K562 (cell line): ENCODE measurements around the gene INCA1. TPM values are rescaled to one million over a fixed set of nuclear protein-coding genes. Genes with fewer than 3 reads are reported as not detected.

Experiments
- ATF7 ChIP-seq: fragments of 450-650 bp; IDR thresholded peaks from 2 replicates; pipeline ENCODE4 v1.7.1; 2014; ENCODE audit warnings: mild to moderate bottlenecking, moderate library complexity
- C11orf30 ChIP-seq: fragments of 450-650 bp; IDR thresholded peaks from 2 replicates; pipeline ENCODE4 v1.6.1; 2016; ENCODE audit warnings: low read depth, mild to moderate bottlenecking
- CC2D1A ChIP-seq: fragments of 450-650 bp; IDR thresholded peaks from 2 replicates; pipeline ENCODE4 v1.6.1; 2017; ENCODE audit warnings: mild to moderate bottlenecking
- CHD1 ChIP-seq: fragments of 200-600 bp; sonication (generic); IDR thresholded peaks from one replicate; pipeline ENCODE4 v1.6.1; 2012; ENCODE audit warnings: mild to moderate bottlenecking, moderate library complexity, low read length, inconsistent platforms
- COPS2 ChIP-seq: fragments of 450-650 bp; conservative IDR thresholded peaks from 2 replicates; pipeline ENCODE4 v1.6.1; 2016; ENCODE audit warnings: mild to moderate bottlenecking, moderate library complexity
- ETV6 ChIP-seq, 3 experiments: fragments of 150-350 bp in 1 of 3; sonication (generic) in 1 of 3; formaldehyde crosslinking in 1 of 3; IDR thresholded peaks; 2 replicates each; pipeline versions ENCODE4 v1.6.1 to v1.8.0; 2014 to 2022; ENCODE audit warnings: borderline replicate concordance in 2 of 3, low read depth in 2 of 3, antibody characterized with exemption in 1 of 3, low read length in 1 of 3, mild to moderate bottlenecking in 1 of 3, missing genetic modification reagents in 1 of 3
- JUNB ChIP-seq: fragments of 450-650 bp; formaldehyde crosslinking; conservative IDR thresholded peaks from 2 replicates; pipeline ENCODE4 v1.4.0; 2020; ENCODE audit warnings: mild to moderate bottlenecking
- MCM7 ChIP-seq, 2 experiments: fragments of 450-650 bp; IDR thresholded peaks; 2 replicates each; pipeline ENCODE4 v1.6.1; 2016 to 2018
- TAF9B ChIP-seq: fragments of 450-650 bp; IDR thresholded peaks from 2 replicates; pipeline ENCODE4 v1.6.1; 2018; ENCODE audit warnings: mild to moderate bottlenecking; ENCODE audit not compliant: partially characterized antibody
- WHSC1 ChIP-seq: IDR thresholded peaks from one replicate; pipeline ENCODE4 v1.6.1; 2012; ENCODE audit warnings: low read length, control low read depth, inconsistent platforms
- ZNF197 ChIP-seq: fragments of 200-800 bp; sonication (Bioruptor generic); IDR thresholded peaks from 2 replicates; pipeline ENCODE4 v1.6.1; 2016; ENCODE audit warnings: low read depth, missing genetic modification characterization, missing compliant biosample characterization
- polyA plus RNA-seq, 8 experiments: library from polyadenylated mRNA; depleted of rRNA in 4 of 8; stranded (reverse) in 5 of 8; unstranded in 3 of 8; fragments of >200 nt; fragmentation: Nextera tagmentation in 2 of 8; fragmentation: Illumina TruSeq in 1 of 8; extraction: Ambion mirVana in 2 of 8; extraction: Trizol in 1 of 8; gene quantifications; 2 replicates each; pipeline versions ENCODE4 v1.2.1 to v1.2.3, GENCODE V29; 2011 to 2014; ENCODE audit warnings: inconsistent platforms in 1 of 8, missing spikeins in 1 of 8
- total RNA-seq, 7 experiments: library from RNA; depleted of rRNA in 6 of 7; stranded (reverse); fragments of >200 nt in 6 of 7; fragmentation: Illumina TruSeq in 2 of 7; extraction: Trizol in 2 of 7; gene quantifications; 2 replicates each; pipeline versions ENCODE4 v1.2.1 to v1.2.3, GENCODE V29; 2011 to 2021; ENCODE audit warnings: low replicate concordance in 1 of 7
- TF ChIP-seq, protein P1 (sequence below): sonication (generic); formaldehyde crosslinking; IDR thresholded peaks from 2 replicates; pipeline ENCODE4 v1.8.1; 2023; ENCODE audit warnings: missing genetic modification reagents, mild to moderate bottlenecking, borderline replicate concordance
- TF ChIP-seq, protein P2 (sequence below): fragments of 250-450 bp; sonication (Bioruptor Pico); IDR thresholded peaks from 2 replicates; pipeline ENCODE4 v1.8.0; 2022; ENCODE audit warnings: inconsistent platforms
- TF ChIP-seq, protein P3 (sequence below): sonication (generic); formaldehyde crosslinking; IDR thresholded peaks from 2 replicates; pipeline ENCODE4 v1.8.0; 2022; ENCODE audit warnings: missing genetic modification reagents, mild to moderate bottlenecking, moderate library complexity, borderline replicate concordance
- TF ChIP-seq, protein P4 (sequence below): fragments of 450-650 bp; IDR thresholded peaks from 2 replicates; pipeline ENCODE4 v1.6.1; 2014; ENCODE audit warnings: low read depth, mild to moderate bottlenecking, moderate library complexity, borderline replicate concordance

INCA1 gene
- total and polyA plus RNA-seq, 9 of the 15 experiments (the other 6 are each of a cell fraction or from before 2014, with no cell fraction given), result 0.08 to 0.50 (median 0.13) TPM; not detected in 4

DNA sequence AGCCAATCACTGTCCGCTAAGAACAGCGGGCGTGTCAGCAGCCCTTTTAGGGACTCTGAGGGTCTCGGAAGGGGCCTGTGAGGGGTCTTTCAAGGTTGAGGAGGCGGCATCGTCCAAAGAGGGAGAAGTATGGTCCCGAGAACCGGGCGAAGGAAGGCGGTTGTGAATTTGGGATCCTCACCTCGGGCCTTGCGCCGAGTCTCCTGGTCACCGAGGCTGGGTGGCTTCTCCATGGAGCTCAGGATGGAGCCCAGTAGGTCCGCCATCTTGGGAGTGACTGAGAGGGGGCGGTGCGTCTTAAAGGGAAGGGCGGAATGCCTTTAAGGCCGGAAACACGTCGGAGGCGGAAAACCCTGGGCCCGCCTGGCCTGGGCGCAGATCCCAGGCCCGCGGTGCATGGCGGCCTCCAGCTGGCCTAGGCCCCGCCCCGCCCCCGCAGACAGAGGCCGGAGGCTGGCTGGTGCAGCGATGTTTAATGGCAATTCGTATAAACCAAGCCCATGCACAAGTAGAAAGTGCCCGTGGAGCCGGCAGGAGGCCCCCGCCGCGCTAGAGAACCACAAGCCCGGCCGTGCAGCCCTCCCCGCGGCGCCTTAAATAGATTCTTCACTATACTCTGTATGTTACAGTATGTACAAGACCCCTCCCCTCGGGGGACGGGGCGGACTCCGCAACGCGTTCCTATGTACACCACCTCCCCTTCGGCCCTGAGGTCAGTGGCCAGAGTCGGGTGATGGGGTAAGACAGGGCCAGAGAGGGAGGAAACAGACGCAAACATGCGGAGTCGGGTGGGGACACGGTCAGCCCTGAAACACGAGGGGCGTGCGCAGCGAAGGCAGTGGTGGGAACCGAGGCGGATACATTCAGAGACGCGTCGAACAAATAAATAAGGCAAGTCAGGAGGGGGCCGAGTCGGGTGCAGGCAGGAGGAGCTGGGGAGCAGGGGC lies 29.5 kb downstream of the INCA1 start, which contains the start of gene SPAG7 (continued):
- TF ChIP-seq, protein P1, sequence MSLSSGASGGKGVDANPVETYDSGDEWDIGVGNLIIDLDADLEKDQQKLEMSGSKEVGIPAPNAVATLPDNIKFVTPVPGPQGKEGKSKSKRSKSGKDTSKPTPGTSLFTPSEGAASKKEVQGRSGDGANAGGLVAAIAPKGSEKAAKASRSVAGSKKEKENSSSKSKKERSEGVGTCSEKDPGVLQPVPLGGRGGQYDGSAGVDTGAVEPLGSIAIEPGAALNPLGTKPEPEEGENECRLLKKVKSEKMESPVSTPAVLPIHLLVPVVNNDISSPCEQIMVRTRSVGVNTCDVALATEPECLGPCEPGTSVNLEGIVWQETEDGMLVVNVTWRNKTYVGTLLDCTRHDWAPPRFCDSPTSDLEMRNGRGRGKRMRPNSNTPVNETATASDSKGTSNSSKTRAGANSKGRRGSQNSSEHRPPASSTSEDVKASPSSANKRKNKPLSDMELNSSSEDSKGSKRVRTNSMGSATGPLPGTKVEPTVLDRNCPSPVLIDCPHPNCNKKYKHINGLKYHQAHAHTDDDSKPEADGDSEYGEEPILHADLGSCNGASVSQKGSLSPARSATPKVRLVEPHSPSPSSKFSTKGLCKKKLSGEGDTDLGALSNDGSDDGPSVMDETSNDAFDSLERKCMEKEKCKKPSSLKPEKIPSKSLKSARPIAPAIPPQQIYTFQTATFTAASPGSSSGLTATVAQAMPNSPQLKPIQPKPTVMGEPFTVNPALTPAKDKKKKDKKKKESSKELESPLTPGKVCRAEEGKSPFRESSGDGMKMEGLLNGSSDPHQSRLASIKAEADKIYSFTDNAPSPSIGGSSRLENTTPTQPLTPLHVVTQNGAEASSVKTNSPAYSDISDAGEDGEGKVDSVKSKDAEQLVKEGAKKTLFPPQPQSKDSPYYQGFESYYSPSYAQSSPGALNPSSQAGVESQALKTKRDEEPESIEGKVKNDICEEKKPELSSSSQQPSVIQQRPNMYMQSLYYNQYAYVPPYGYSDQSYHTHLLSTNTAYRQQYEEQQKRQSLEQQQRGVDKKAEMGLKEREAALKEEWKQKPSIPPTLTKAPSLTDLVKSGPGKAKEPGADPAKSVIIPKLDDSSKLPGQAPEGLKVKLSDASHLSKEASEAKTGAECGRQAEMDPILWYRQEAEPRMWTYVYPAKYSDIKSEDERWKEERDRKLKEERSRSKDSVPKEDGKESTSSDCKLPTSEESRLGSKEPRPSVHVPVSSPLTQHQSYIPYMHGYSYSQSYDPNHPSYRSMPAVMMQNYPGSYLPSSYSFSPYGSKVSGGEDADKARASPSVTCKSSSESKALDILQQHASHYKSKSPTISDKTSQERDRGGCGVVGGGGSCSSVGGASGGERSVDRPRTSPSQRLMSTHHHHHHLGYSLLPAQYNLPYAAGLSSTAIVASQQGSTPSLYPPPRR (CRISPR knock-in tag), result no peak
- TF ChIP-seq MCM7 (IDR thresholded peaks at IDR 0.05) (no peak), CC2D1A (no peak), TAF9B (peak; percentile 79), ETV6 (IDR thresholded peaks at IDR 0.05; ENCODE audit: borderline replicate concordance in 1 of 2, low read depth in 2 of 2, low read length in 1 of 2) (no peak; a peak in 1 of 4 replicates), ETV6 (CRISPR knock-in tag; IDR thresholded peaks at IDR 0.05; ENCODE audit: borderline replicate concordance) (0 out of 2 replicates have a peak, but pooled peaks have one; percentile 29), COPS2 (no peak), JUNB (CRISPR knock-in tag) (no peak), C11orf30 (peak; percentile 56; the same call in 1 of the 2 replicates), CHD1 (peak; percentile 17), ATF7 (0 out of 2 replicates have a peak, but pooled peaks have one; percentile 62), ZNF197 (CRISPR knock-in tag) (no peak), WHSC1 (no peak)
- TF ChIP-seq, protein P2, sequence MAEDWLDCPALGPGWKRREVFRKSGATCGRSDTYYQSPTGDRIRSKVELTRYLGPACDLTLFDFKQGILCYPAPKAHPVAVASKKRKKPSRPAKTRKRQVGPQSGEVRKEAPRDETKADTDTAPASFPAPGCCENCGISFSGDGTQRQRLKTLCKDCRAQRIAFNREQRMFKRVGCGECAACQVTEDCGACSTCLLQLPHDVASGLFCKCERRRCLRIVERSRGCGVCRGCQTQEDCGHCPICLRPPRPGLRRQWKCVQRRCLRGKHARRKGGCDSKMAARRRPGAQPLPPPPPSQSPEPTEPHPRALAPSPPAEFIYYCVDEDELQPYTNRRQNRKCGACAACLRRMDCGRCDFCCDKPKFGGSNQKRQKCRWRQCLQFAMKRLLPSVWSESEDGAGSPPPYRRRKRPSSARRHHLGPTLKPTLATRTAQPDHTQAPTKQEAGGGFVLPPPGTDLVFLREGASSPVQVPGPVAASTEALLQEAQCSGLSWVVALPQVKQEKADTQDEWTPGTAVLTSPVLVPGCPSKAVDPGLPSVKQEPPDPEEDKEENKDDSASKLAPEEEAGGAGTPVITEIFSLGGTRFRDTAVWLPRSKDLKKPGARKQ, result 0 out of 2 replicates have a peak, but pooled peaks have one; percentile 45
- TF ChIP-seq, protein P3, sequence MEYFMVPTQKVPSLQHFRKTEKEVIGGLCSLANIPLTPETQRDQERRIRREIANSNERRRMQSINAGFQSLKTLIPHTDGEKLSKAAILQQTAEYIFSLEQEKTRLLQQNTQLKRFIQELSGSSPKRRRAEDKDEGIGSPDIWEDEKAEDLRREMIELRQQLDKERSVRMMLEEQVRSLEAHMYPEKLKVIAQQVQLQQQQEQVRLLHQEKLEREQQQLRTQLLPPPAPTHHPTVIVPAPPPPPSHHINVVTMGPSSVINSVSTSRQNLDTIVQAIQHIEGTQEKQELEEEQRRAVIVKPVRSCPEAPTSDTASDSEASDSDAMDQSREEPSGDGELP (CRISPR knock-in tag), result peak; percentile 99
- TF ChIP-seq, protein P4, sequence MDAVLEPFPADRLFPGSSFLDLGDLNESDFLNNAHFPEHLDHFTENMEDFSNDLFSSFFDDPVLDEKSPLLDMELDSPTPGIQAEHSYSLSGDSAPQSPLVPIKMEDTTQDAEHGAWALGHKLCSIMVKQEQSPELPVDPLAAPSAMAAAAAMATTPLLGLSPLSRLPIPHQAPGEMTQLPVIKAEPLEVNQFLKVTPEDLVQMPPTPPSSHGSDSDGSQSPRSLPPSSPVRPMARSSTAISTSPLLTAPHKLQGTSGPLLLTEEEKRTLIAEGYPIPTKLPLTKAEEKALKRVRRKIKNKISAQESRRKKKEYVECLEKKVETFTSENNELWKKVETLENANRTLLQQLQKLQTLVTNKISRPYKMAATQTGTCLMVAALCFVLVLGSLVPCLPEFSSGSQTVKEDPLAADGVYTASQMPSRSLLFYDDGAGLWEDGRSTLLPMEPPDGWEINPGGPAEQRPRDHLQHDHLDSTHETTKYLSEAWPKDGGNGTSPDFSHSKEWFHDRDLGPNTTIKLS, result peak; percentile 22; the same call in 1 of the 2 replicates
